Renal cortical epithelial cell (primary cell): Measurements from ENCODE around the gene KIF1A. TPM values are rescaled to one million over a fixed set of nuclear protein-coding genes. Genes with fewer than 3 reads are reported as not detected.
A peak's percentile ranks its signal among the peaks of the same experiment; 100 is the strongest.
"Not testable (repeated sequence)": the region's sequence is repeated elsewhere in the genome, so short reads cannot be mapped to it uniquely, and the experiment has no call there.

Experiments
- DNase-seq: peaks from one replicate; pipeline ENCODE4 v3.0.0-alpha.2; 2011; ENCODE audit warnings: low read depth
- total RNA-seq: library from RNA; depleted of rRNA; stranded (reverse); fragments of >200 nt; gene quantifications from 2 replicates; pipeline ENCODE4 v1.2.3, GENCODE V29; 2014

KIF1A gene
- total RNA-seq, 1 donor from 2014 or later = 0.45 TPM

GRCh38 chr2:240846873-240847595 lies 27.0 kb upstream of the KIF1A start:
- DNase-seq = no peak

- DNase-seq = not testable (repeated sequence)
These were observed 26.3 kb upstream of the KIF1A start for GRCh38 chr2:240846309-240846708.

- DNase-seq = peak; percentile 50
These were observed 20.5 kb upstream of the KIF1A start for GRCh38 chr2:240840435-240841060.

DNA sequence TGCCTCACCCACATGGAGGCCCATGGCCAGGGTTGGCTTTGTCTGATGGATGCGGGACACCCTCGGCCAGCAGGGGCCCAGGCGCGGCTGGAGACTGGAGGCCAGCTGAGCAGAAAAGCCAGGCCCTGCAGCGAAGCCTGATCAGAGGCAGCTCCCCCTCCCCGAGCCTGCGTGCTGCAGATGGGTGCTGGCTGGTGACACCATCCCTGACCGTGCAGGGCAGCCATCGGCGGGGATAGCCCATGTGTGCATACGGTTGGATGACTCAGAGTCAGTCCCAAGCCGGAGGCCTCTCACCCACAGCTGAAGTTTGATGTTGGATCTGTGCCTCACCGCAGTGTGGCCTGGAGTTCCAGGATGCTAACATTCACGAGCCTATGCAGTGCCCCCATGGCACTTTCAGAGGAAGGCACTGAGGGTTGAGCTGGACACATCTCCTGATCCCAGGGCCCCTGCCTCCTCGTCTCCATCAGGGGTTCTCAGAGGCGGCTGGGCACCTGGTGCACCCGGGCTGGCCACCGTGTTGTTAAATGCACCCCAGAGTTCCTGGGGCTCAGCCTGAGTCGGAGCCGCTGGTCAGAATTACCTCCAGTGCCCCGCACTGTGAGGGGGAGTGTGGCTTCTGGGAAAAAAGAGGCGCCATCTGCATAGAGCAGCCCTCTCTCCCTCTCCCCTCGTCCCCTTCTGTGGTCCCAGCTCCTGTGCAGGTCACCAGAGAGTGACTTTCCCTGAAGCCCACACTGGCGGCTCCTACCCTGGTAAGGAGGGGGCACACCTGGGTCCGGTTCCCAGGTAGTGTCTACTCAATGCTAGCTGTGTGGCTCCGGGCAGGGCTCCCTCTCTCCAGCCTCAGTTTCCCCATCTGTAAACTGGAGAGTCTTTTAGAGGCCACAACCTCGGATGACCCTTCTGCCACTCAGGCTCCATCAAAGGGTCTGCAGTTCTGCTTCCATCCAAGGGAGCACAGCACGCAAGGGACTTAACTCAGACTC lies 19.4 kb upstream of the KIF1A start:
- no peak for DNase-seq

DNA sequence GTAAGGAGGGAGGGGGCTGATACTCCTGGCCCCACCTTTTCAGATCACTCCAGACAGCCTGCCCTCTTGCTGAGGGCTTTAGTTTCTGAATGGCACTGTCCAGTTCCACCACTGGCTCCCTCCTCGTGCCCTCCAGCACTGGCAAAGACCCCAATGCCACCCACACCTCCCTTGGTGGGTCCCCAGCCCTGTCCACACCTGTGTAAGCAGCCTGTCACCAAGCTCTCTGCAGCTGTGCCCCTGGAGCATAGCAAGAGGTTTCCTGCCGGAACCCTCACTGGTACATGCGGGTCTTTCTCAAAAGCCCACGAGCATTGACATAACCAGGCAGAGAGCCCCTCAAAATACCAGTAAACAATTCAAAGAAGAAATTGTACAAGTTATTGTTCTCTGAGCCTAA lies 17.6 kb upstream of the KIF1A start:
- no peak for DNase-seq

- no peak for DNase-seq
These were observed 16.9 kb upstream of the KIF1A start for GRCh38 chr2:240836781-240837467.

DNA sequence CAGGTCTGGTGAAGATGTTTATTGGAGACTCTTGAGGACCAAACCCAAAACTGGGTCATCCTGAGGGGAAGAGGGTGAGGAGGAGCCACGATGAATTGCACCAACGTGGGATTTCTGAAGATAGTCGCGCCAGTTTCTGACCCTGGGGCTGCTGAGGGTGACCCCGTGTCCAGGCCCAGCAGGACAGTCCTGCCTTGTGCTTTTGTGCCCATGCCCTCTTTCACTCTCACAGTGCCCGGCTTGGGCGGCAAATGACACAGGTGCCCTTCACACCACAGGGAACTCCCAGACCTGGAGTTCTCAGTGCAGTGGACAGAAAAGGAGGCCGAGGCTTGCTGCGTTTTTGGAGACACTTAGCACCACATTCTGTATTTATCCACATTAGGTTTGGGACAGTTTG lies 15.5 kb upstream of the KIF1A start:
- DNase-seq = no peak

GRCh38 chr2:240834377-240834975 lies 14.5 kb upstream of the KIF1A start:
- no peak for DNase-seq

- no peak for DNase-seq
These were observed 13.8 kb upstream of the KIF1A start for GRCh38 chr2:240833724-240834285.

- no peak for DNase-seq
These were observed 13.0 kb upstream of the KIF1A start for GRCh38 chr2:240832921-240833494.

GRCh38 chr2:240832205-240832727 lies 12.2 kb upstream of the KIF1A start:
- DNase-seq = peak; percentile 46

- no peak for DNase-seq
These were observed 11.7 kb upstream of the KIF1A start for GRCh38 chr2:240831594-240832204.

GRCh38 chr2:240825476-240825875 lies 5.5 kb upstream of the KIF1A start:
- no peak for DNase-seq

GRCh38 chr2:240823449-240824336 lies 3.7 kb upstream of the KIF1A start:
- no peak for DNase-seq

DNA sequence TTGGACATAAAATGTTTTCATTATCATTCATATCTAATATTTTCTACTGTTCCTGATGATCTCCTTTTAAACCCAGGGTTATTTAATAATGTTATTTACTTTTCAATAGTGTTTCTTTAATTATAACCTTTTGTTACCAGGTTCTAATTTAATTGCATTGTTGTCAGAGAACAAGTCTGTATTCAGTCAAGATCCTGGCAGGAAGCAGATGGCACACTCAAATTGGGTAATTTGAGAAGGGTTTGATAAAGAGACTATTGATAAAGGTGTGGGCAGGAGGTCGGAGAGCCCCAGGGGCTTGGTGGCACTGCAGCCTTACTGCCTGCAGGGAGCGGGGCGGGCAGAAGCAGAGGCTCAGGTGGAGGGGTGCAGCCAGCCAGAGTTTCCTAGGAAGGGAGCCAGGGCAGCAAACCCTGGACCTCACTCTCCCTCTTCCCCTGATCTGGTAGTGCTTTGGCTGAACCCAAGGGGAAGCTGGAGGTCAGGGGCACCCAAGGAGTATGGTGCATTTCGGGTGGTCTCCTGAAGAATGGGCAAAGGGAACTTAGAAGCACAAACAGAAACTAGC lies 2.3 kb upstream of the KIF1A start:
- no peak for DNase-seq

GRCh38 chr2:240821429-240821778 lies 1.4 kb upstream of the KIF1A start:
- DNase-seq = no peak

GRCh38 chr2:240820607-240821428 lies 799 bp upstream of the KIF1A start:
- DNase-seq = no peak
